Stimulated activated CD8-positive, alpha-beta memory T cell treated with anti-CD3 and anti-CD28 coated beads, Interleukin-12 subunit alpha, Interleukin-12 subunit beta, amount 100 ng/mL, for 24 hours (primary cell): ENCODE data around the gene PHLDB3.
A peak's percentile ranks its signal among the peaks of the same experiment; 100 is the strongest.
"Not testable (repeated sequence)": the region's sequence is repeated elsewhere in the genome, so short reads cannot be mapped to it uniquely, and the experiment has no call there.

Experiments used
- DNase-seq: peaks from one replicate; pipeline ENCODE4 v3.0.0-alpha.2; 2020; ENCODE audit errors: extremely low read depth

PHLDB3 gene

GRCh38 chr19:43504426-43505185, at the start of gene PHLDB3:
PHLDB3 (minus strand) TSS chr19:43504746; CDS start chr19:43504118, 628 bp downstream.
- DNase-seq = no peak

DNA sequence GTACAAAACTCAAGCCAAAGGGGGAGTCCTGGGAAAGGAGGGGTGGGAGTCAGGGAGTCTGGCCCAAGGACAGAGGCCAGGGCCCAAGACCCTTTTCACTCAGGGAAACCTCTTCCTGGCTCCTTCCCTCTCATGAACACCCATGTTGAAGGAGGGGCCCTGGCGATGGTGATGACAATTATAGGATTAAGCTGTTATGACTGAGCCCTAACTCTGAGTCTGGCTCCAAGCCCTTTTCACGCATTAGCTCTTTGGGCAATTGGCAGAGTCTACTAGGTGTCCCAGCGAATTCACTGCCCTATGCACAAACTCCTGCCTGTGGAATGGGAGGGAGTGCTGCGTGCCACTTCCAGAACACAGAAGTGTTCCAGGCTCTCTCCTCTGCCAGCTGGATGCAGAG, 49.1 kb upstream of the PHLDB3 start:
- no peak for DNase-seq

DNA sequence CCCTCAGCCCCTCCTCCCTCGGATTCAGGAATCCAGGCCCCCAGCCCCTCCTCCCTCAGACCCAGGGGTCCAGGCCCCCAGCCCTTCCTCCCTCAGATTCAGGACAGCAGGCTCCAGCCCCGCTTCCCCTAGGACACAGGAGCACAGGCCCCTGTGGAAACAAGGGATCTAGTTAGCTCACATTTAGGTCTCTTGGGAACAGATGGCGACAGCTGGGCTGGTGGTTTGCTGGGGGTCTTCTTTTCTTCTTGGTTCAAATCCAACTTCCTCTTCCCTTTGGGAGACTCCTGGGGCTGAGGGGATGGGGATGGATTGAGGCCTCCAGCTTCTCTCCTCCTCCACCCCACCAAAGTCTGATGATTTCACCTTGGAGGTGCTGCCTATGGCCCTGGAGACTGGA, 48.1 kb upstream of the PHLDB3 start:
- DNase-seq = no peak

DNA sequence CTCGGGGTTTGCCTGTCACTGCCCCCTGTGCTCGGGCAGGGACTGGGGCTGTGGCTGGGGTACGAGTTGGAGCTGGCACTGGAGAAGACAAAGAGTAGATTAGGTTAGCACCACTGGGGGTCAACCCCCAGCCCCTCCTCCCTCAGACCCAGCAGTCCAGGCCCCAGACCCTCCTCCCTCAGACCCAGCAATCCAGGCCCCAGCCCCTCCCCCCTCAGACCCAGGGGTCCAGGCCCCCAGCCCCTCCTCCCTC, 47.6 kb upstream of the PHLDB3 start:
- no peak for DNase-seq

GRCh38 chr19:43551399-43552197, 47.1 kb upstream of the PHLDB3 start:
- no peak for DNase-seq

- DNase-seq = no peak
Measured at GRCh38 chr19:43548706-43549105, 44.2 kb upstream of the PHLDB3 start.

- not testable (repeated sequence) for DNase-seq
Measured at GRCh38 chr19:43547926-43548325, 43.4 kb upstream of the PHLDB3 start.

DNA sequence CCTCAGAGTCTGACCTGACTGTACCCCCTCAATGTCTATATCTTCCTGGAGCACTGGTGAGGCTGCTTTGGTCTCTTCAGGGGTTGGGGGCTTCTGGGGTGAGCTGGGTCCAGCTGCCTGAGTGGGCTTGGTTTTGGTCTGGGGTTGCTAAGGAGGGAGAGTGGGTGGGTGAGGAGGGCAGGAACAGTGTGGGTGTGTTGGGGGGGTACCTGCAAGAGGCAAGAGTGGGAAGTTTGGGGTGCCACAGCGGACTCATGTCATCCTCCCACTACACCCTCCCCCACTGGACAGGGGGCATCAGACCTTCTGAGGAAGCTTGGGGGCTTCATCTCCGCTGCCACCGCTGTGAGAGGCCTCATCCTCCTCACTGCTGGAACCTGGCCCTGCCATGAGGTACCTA, 42.0 kb upstream of the PHLDB3 start:
- DNase-seq = no peak

- no peak for DNase-seq
Measured at GRCh38 chr19:43545981-43546380, 41.4 kb upstream of the PHLDB3 start.

GRCh38 chr19:43545276-43545675, 40.7 kb upstream of the PHLDB3 start:
- DNase-seq = no peak

DNA sequence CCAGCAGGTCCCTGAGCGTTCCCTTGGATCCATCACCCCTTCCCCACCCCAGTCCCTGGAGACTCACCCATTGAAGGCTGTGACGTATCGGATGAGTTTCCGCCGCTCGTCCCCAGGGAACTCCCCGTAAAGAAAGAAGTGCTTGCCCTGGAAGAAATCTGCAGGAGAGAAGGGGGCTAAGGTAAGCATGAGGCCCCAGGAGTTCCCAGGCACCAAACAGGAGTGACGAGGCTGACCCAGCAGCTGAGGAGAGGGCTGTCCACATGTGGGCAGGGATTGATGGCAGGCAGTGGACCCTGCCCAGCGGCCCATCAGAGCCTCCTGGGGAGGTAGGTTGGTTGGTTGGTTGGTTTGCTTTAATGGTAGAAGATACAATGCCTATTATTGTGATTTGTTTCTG, 39.5 kb upstream of the PHLDB3 start:
- DNase-seq = no peak

- no peak for DNase-seq
Measured at GRCh38 chr19:43541920-43542650, 37.5 kb upstream of the PHLDB3 start.

GRCh38 chr19:43540381-43540780, 35.8 kb upstream of the PHLDB3 start:
- no peak for DNase-seq

- no peak for DNase-seq
Measured at GRCh38 chr19:43538922-43539321, 34.4 kb upstream of the PHLDB3 start.

DNA sequence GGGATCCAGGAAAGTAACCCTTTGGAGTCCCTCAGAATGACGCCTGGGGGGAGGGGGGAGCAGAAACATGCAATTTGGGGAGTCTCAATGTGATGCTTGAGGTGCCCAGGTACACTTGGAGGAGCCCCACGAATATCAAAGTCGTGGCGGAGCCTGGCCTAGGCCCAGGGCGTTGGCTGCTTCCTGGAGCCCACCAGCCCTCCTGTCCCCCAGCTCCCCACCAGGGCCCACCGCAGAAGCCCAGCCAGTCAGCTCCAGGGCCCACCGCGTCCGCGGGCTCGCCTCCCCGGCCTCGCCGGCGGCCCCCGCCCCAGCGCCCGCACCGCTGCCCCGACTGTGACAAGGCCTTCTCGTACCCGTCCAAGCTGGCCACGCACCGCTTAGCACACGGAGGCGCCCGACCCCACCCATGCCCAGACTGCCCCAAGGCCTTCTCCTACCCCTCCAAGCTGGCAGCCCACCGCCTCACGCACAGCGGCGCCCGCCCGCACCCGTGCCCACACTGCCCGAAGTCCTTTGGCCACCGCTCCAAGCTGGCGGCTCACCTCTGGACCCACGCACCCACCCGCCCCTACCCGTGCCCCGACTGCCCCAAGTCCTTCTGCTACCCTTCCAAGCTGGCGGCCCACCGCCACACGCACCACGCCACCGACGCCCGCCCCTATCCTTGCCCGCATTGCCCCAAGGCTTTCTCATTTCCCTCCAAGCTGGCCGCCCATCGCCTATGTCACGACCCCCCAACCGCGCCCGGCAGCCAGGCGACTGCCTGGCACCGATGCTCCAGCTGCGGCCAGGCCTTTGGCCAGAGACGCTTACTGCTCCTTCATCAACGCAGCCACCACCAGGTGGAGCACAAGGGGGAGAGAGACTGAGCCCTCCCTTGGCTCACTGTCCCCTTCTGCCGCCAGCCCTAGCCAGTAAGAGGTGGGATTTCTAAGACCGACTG, 30.5 kb upstream of the PHLDB3 start:
- no peak for DNase-seq

- DNase-seq = no peak
Measured at GRCh38 chr19:43534305-43534815, 29.8 kb upstream of the PHLDB3 start.

GRCh38 chr19:43533546-43534304, 29.2 kb upstream of the PHLDB3 start:
- peak; percentile 91 for DNase-seq

GRCh38 chr19:43532962-43533545, 28.5 kb upstream of the PHLDB3 start, which contains the start of gene ZNF575:
ZNF575 (plus strand) TSS chr19:43533188; CDS start chr19:43534423, 1,235 bp downstream.
- DNase-seq = peak; percentile 65

DNA sequence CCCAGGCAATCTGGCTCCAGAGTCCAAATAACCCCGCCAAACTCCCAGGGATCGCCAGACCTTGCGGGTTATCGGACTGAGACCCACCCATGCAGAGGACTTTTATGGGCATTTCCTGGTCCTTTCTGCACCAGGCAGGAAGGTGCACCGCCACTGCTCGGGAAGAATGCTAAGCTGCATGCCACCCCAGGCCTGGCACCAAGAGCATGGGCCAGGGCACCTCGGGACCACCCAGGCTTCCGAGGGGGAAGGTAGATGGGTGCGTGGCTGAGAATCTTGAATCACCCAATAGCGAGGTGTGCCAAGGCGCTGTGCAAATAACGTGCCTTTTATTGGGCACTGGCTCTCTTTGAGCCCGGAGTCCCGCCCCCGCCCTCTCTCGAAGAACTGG, 28.0 kb upstream of the PHLDB3 start:
- DNase-seq = peak; percentile 33
